Measurements from ENCODE around the gene EVA1B.

EVA1B gene

GRCh38 chr1:36322786-36323635 lies 434 bp downstream of the EVA1B start:
- DNase-seq, result peak in 4 of 42 donors; percentile 16 to 53 (median 33)
- intact Hi-C loops (cut with DNase I), result no loop called here

- no peak for DNase-seq
- intact Hi-C loops (cut with DNase I), result no loop called here
Observed at GRCh38 chr1:36322041-36322785, 1.2 kb downstream of the EVA1B start.

- intact Hi-C loops (cut with DNase I), result no loop called here
- DNase-seq, result peak in 1 of 42 donors; percentile 28
Observed at GRCh38 chr1:36321119-36321951, 2.1 kb downstream of the EVA1B start.

GRCh38 chr1:36320767-36321118 lies 2.7 kb downstream of the EVA1B start:
- DNase-seq, result no peak
- intact Hi-C loops (cut with DNase I), result no loop called here

- DNase-seq, result no peak
Observed at GRCh38 chr1:36320291-36320761, 3.1 kb downstream of the EVA1B start.

GRCh38 chr1:36309397-36309796 lies 14.0 kb downstream of the EVA1B start:
- intact Hi-C loops (cut with DNase I), result loop anchor here (5.0 kb wide), 1 partner anchor 58 kb away; no protein-coding TSS in a partner anchor

More at GRCh38 chr1:36320291-36320761, 3.1 kb downstream of the EVA1B start:
- intact Hi-C loops (cut with DNase I), result no loop called here

GRCh38 chr1:36307601-36308330 lies 15.7 kb downstream of the EVA1B start:
- DNase-seq, result peak in 2 of 42 donors; percentile 10 to 32
- intact Hi-C loops (cut with DNase I), result loop anchor here (5.0 kb wide), 1 partner anchor 60 kb away; no protein-coding TSS in a partner anchor

More at GRCh38 chr1:36309397-36309796, 14.0 kb downstream of the EVA1B start:
- no peak for DNase-seq

GRCh38 chr1:36306902-36307456 lies 16.5 kb downstream of the EVA1B start:
- peak; percentile 73 to 98 (median 92) for DNase-seq
- intact Hi-C loops (cut with DNase I), result loop anchor here (5.0 kb wide), 1 partner anchor 60 kb away; no protein-coding TSS in a partner anchor

GRCh38 chr1:36306210-36306901 lies 17.1 kb downstream of the EVA1B start, which contains the start of gene SH3D21:
SH3D21 (plus strand) TSS chr1:36306368; CDS start chr1:36306421, 53 bp downstream.
- intact Hi-C loops (cut with DNase I), result loop anchor here (5.0 kb wide), 1 partner anchor 61 kb away; no protein-coding TSS in a partner anchor

GRCh38 chr1:36305915-36306209 lies 17.6 kb downstream of the EVA1B start:
- no peak for DNase-seq
- intact Hi-C loops (cut with DNase I), result loop anchor here (5.0 kb wide), 1 partner anchor 61 kb away; no protein-coding TSS in a partner anchor

More at GRCh38 chr1:36306210-36306901, 17.1 kb downstream of the EVA1B start, which contains the start of gene SH3D21:
- DNase-seq, result peak in 22 of 42 donors; percentile 26 to 61 (median 36)

GRCh38 chr1:36304970-36305914 lies 18.2 kb downstream of the EVA1B start:
- no peak for DNase-seq
- intact Hi-C loops (cut with DNase I), result loop anchor here (5.0 kb wide), 1 partner anchor 62 kb away; no protein-coding TSS in a partner anchor

GRCh38 chr1:36304521-36304920 lies 18.9 kb downstream of the EVA1B start:
- intact Hi-C loops (cut with DNase I), result no loop called here

GRCh38 chr1:36303650-36304360 lies 19.6 kb downstream of the EVA1B start:
- intact Hi-C loops (cut with DNase I), result no loop called here
- no peak for DNase-seq

More at GRCh38 chr1:36304521-36304920, 18.9 kb downstream of the EVA1B start:
- DNase-seq, result no peak

- intact Hi-C loops (cut with DNase I), result no loop called here
- no peak for DNase-seq
Observed at GRCh38 chr1:36303244-36303643, 20.2 kb downstream of the EVA1B start.

- intact Hi-C loops (cut with DNase I), result no loop called here
Observed at GRCh38 chr1:36301220-36301619, 22.2 kb downstream of the EVA1B start.

More at GRCh38 chr1:36301220-36301619, 22.2 kb downstream of the EVA1B start:
- DNase-seq, result peak in 2 of 42 donors; percentile 24 to 33
